Endometrium (tissue), 2 donors: ENCODE results near the gene ANKRD31.
A peak's percentile ranks its signal among the peaks of the same experiment; 100 is the strongest.
"Not testable (repeated sequence)": the region's sequence is repeated elsewhere in the genome, so short reads cannot be mapped to it uniquely, and the experiment has no call there.

ENCODE experiments used
- FAIRE-seq: peaks from 2 replicates; lab custom pipeline; 2012; peaks lifted over from hg19 to GRCh38; lab: Jason Lieb, UNC
- donor health status: control.
- donor health status: control.

Gene ANKRD31

DNA sequence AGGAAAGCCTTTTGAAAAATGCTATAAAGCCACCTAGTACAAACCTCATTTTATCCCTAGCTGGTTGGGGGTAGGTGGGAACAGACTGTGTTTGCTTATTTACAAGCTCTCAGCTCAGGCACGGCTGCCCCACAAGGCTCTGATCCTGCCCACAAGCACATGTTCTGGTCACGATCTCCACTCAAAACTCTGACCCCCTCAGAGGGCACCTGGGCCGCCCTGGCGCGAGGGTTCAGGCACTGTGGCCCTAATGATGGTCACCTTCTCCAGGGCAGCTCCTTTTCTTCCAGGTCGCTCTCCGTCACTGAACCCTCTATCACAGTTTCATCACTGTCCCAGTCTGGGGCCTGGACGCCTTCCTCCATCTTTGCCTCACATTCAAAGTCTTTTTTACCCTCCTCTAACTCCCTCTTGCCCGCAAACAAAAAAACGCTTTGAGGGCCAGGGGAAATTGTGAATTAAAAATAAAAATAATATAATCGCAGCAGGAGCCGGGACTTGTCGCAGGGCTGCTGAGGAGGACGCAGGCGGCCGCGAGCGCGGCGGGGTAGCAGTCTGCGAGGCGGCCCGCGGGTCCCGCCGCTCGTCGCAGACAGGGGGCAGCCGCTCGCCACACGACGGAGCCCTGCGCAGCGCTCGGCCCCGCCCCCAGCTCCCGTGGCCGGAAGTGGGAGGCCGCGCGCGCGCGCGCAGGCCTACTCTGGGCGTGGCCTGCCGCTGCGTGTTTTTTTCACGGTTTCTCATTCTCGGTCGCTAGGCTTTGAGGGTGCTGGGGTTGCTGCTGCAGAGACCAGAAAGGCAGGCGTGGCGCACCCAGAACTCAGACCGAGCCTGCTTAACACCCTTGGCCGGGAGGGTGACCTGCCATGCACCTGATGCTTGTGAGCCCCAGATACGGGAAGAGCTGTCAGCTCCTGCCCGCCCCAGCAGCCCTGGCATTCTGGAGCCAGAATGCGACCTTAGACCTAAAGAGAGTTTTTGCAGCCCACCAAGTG is at the start of gene ANKRD31:
TSS of gene ANKRD31 (minus strand) at position 557 of the 995 bp plus-strand sequence. CDS start at position 365, 192 bp downstream.
- no peak for FAIRE-seq

- FAIRE-seq: peak; percentile 100
These were observed 49.6 kb upstream of the ANKRD31 start for GRCh38 chr5:75286211-75286773.

- FAIRE-seq: no peak
These were observed 45.9 kb upstream of the ANKRD31 start for GRCh38 chr5:75282581-75282980.

- no peak for FAIRE-seq
These were observed 45.2 kb upstream of the ANKRD31 start for GRCh38 chr5:75281716-75282465.

DNA sequence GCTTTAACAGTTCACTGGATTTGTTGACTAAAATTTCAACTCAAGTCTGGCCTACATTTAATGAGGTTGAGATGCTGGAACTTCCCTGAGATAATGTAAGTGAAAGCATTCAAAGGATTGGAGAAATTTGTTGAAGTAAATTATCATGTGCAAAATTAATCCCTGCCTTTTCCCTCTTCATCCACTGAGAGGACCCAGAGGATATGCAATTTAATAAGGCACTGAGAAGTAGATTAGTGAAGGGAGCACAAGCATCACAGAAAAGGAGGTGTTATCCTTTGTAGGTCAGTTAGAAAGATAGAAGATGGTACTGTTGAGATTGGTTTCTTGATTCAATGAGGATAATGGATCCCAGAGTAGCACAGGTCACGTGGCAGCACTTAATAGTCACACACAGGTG is 42.6 kb upstream of the ANKRD31 start:
- FAIRE-seq: no peak

- FAIRE-seq: no peak
These were observed 40.8 kb upstream of the ANKRD31 start for GRCh38 chr5:75277463-75277862.

DNA sequence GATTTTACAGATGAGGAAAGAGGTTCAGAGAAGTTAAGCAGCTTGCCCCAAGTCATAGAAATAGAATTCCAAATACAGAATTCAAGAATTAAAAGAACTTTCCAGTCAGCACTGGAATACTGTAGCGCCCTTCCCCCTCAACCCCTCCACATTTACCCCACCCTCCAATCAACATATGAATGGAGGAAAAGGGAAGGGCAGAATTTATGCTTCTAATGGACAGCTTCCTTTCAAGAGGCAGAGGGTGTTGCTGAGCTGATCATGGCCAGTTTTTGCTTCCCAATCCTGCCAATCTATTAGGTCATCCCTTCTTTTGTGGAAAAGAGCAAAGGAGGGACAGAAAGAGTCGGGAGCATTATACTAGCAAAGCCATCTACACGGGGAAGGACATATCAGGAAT is 39.1 kb upstream of the ANKRD31 start:
- FAIRE-seq: no peak

GRCh38 chr5:75275147-75275546 is 38.5 kb upstream of the ANKRD31 start:
- FAIRE-seq: no peak

- no peak for FAIRE-seq
These were observed 37.8 kb upstream of the ANKRD31 start for GRCh38 chr5:75274486-75274885.

DNA sequence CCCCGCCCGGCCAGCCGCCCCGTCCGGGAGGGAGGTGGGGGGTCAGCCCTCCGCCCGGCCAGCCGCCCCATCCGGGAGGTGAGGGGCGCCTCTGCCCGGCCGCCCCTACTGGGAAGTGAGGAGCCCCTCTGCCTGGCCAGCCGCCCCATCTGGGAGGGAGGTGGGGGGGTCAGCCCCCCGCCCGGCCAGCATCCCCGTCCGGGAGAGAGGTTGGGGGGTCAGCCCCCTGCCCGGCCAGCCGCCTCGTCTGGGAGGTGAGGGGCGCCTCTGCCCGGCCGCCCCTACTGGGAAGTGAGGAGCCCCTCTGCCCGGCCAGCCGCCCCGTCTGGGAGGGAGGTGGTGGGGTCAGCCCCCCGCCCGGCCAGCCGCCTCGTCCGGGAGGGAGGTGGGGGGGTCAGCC is 33.9 kb upstream of the ANKRD31 start:
- not testable (repeated sequence) for FAIRE-seq

DNA sequence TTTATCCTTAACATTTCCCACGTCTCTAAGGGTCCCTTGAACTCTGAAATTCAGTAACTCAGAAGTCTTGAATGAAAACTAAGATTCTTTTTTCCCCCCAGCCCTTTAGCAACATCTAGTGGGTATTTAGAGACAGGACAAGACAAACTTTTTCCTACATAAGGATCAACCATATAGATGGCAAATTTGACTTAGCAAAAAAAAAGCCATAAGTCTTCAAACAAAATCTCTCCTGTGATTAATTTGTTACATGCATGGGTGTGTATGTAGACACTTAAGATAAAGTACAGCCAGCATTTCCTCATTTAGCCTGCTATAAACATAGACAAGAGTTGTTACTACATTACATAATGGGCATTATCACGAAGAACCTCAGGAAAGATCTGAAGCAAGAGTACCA is 29.1 kb upstream of the ANKRD31 start:
- FAIRE-seq: peak; percentile 35

DNA sequence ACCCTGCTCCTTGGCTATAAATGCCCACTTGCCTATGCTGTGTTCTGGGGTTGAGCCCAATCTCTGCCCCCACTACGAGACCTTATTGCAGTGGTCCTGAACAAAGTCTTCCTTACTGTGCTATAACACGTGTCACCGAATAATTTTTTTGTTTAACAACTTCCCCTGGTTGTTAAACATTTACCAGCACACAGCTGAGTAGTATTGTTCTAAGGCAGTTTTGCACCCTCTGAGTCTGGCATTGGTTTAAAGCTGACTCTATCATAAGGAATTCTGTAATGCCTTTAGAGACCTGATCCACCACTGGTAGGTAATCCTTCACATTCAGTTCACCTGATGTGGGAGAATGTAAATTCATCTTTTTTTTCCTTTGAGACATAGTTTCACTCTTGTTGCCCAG is 25.6 kb upstream of the ANKRD31 start:
- FAIRE-seq: no peak

DNA sequence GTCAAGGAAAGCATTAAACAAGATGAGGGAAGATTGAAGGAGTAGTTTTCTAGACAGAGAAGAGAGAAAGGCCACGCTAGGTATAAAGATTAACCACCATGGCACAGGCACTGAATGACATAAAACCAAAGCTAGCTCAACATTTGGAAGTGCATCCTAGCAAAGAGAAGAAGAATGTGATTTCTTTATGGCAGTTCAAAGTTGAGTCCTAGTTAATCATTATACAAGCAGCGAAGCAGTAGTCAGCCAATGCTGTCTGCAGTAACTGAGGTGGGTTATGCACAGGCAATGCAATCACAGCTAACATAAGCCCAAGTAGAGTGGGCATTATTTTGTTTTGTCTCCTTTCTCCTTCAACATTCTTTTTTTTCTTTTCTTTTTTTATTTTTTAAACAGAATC is 24.0 kb upstream of the ANKRD31 start:
- FAIRE-seq: no peak

DNA sequence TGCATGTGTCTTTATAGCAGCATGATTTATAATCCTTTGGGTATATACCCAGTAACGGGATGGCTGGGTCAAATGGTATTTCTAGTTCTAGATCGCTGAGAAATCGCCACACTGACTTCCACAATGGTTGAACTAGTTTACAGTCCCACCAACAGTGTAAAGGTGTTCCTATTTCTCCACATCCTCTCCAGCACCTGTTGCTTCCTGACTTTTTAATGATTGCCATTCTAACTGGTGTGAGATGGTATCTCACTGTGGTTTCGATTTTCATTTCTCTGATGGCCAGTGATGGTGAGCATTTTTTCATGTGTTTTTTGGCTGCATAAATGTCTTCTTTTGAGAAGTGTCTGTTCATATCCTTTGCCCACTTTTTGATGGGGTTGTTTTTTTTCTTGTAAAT is 13.8 kb upstream of the ANKRD31 start:
- FAIRE-seq: not testable (repeated sequence)

- no peak for FAIRE-seq
These were observed 8.3 kb upstream of the ANKRD31 start for GRCh38 chr5:75245023-75245422.

DNA sequence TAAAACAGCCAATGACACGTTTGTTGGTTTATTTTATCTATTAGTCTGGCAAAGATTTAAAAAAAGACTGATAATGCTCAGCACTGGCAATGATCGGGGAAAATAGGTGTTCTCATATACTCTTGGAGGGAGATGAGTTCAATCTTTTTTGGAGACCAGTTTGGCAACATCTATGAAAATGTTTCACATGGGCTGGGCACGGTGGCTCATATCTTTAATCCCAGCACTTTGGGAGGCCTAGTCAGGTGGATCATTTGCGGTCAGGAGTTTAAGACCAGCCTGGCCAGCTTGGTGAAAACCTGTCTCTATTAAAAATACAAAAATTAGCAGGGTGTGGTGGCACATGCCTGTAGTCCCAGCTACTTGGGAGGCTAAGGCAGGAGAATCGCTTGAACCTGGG is 6.8 kb upstream of the ANKRD31 start:
- FAIRE-seq: no peak

- FAIRE-seq: no peak
These were observed 6.4 kb upstream of the ANKRD31 start for GRCh38 chr5:75243100-75243499.

DNA sequence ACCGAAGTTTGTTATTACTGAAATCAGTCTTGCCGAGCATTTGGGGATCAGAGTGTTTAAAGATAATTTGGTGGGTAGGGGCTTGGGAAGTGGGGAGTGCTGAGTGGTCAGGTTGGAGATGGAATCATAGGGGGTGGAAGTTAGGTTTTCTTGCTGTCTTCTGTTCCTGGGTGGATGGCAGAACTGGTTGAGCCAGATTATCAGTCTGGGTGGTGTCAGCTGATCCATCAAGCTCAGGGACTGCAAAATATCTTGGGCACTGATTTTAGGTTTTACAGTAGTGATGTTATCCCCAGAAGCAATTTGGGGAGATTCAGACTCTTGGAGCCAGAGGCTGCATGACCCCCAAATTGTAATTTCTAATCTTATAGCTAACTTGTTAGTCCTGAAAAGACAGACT is 5.4 kb upstream of the ANKRD31 start:
- FAIRE-seq: no peak

DNA sequence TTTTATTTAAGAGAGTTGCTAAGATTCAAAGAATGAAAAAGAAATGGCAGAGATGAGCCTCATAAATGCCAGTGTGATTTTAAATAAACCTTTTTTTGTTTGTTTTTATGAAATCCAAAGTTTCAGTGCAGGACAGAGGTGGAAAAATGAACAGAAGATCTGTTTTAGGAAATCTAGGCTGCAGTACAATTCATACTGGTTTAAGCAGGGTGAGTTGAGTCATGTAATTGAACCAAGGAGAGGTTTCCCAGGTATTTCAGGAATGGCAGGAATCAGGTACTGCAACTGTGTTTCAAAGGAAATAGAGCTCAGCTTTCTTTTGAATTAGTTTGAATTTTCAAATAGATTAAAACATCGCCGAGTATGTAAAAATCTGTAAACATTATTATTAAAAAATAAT is 3.0 kb upstream of the ANKRD31 start:
- FAIRE-seq: no peak

- no peak for FAIRE-seq
These were observed 967 bp downstream of the ANKRD31 start for GRCh38 chr5:75235711-75236110.

DNA sequence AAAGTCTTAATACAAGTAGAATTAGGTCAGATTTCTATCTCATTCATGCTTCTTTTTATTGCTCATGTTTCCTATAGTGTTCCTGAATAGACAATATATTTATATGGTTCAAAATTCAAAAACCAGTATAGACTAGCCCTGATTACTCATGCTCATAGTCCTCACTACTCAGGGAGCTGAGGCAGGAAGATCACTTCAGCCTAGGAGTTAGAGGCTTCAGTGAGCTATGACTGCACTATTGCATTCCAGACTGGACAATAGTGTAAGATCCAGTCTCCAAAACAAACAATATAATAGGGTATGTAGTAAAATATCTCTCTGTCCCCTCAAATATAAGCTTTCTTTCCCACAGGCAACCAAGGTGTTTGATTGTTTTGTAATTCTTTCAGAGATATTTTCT is 2.4 kb downstream of the ANKRD31 start:
- no peak for FAIRE-seq

DNA sequence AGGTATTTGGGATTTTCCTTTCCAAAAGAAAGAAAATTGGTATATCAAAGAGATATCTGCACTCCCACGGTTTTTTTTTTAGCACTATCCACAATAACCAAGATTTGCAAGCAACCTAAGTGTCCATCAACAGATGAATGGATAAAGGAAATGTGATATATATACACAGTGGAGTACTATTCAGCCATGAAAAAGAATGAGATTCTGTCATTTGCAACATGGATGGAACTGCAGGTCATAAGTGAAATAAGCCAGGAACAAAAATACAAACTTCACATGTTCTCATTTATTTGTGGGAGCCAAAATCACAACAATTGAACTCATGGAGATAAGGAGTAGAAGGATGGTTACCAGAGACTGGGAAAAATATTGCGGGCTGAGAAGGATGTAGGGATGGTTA is 9.8 kb downstream of the ANKRD31 start:
- FAIRE-seq: no peak

DNA sequence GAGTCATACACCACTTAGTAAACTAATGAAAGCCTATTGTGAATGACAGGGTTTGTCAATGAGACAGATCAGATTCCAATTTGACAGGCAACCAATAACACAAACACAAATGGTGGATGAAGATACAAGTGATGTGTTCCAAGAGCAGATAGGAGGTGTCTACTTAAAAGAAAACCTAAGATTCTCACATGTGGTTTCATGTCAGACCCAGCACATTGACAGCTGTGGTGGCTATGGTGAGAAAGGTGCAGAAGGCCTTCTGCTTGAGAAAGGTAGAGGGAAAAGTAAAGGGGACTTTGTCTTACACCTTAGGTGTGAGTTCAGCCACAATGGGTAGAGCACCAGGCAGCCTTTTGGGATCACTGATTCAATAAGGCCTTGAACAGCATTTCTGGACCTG is 11.2 kb downstream of the ANKRD31 start:
- no peak for FAIRE-seq
